ENCODE measurements around the gene ZNF169. TPM values are rescaled to one million over a fixed set of nuclear protein-coding genes. Genes with fewer than 3 reads are reported as not detected.
"Not testable (repeated sequence)": the region's sequence is repeated elsewhere in the genome, so short reads cannot be mapped to it uniquely, and the experiment has no call there.

Gene ZNF169
- total RNA-seq = 1 to 10 TPM; 7.5 to 9.3 TPM
- polyA plus RNA-seq (ENCODE audit: insufficient read length in 2 of 2) = 10 to 100 TPM in 1 of 2 donors, 1 to 10 TPM in 1; 6.4 to 10.1 TPM
- long read RNA-seq, donor 1, partial matches to known transcripts = 0 of 1 reads
- long read RNA-seq, donor 1, other reads (novel, unspliced or antisense) = 0 of 1 reads
- long read RNA-seq, donor 2, partial matches to known transcripts = 0 of 1 reads
- long read RNA-seq, donor 2, other reads (novel, unspliced or antisense) = 0 of 1 reads
- long read RNA-seq, donor 3 = 0 reads
- long read RNA-seq, donor 4 = 0 reads

- Histone ChIP-seq H3K36me3 (ENCODE audit: control insufficient read depth, insufficient read depth, low read length) (no peaks in the 10 kb centered on the region), H3K9me3 (ENCODE audit: control insufficient read depth, insufficient read depth, low read length) (no peaks in the 10 kb centered on the region), H3K27ac (ENCODE audit: low read depth, low read length) (no peak within 1 kb of the TSS), H3K4me1 (ENCODE audit: control insufficient read depth, insufficient read depth, low read length) (peaks cover 19% of the 10 kb centered on the region), H3K27me3 (ENCODE audit: control insufficient read depth, insufficient read depth, low read length) (no peaks in the 10 kb centered on the region), H3K4me3 (ENCODE audit: low read depth, low read length) (peak within 1 kb of the TSS; percentile 78)
- under 1% methylated on average over 47 of the region's 50 CpGs for WGBS (ENCODE audit: insufficient coverage)
- DNase-seq (ENCODE audit: low read depth in 4 of 6, low spot score in 6 of 6) = peak; percentile 59 to 96 (median 77)
Observed at GRCh38 chr9:94259077-94259862, at the start of gene ZNF169. ZNF169 (plus strand) TSS chr9:94259298; CDS start chr9:94278813, 19,515 bp downstream.

- peak in 2 of 6 donors; percentile 7 to 27 for DNase-seq (ENCODE audit: low read depth in 4 of 6, low spot score in 6 of 6)
- Histone ChIP-seq H3K4me3 (ENCODE audit: low read depth, low read length) (no peak overlapping the region), H3K4me1 (ENCODE audit: control insufficient read depth, insufficient read depth, low read length) (no peaks in the 10 kb centered on the region), H3K27me3 (ENCODE audit: control insufficient read depth, insufficient read depth, low read length) (no peaks in the 10 kb centered on the region), H3K9me3 (ENCODE audit: control insufficient read depth, insufficient read depth, low read length) (no peaks in the 10 kb centered on the region), H3K36me3 (ENCODE audit: control insufficient read depth, insufficient read depth, low read length) (no peaks in the 10 kb centered on the region), H3K27ac (ENCODE audit: low read depth, low read length) (no peak overlapping the region)
- 45% methylated on average over 2 of the region's 5 CpGs for WGBS (ENCODE audit: insufficient coverage)
Observed at GRCh38 chr9:94210616-94211603, 48.2 kb upstream of the ZNF169 start.

DNA sequence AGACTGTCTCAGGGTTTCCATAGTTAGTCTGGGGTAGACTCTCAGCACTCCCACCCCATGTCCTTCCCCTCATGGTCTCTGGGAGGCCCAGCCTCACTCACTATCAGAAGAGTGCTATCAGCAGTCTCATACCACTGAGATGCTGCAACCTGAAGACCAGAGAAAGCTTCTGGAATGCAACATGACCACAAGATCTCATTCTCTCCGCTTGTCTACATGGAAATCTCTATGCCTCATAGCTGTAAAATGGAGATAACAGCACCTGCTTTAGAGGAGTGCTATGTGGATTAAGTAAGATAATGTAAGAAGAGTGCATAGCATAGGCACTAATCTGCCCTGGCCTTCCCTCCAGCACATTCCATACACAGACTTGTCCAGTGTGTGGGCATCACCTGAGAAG lies 47.0 kb upstream of the ZNF169 start:
- no CpG with 5 or more reads among the region's 1 CpG for WGBS (ENCODE audit: insufficient coverage)
- DNase-seq (ENCODE audit: low read depth in 4 of 6, low spot score in 6 of 6) = no peak

DNA sequence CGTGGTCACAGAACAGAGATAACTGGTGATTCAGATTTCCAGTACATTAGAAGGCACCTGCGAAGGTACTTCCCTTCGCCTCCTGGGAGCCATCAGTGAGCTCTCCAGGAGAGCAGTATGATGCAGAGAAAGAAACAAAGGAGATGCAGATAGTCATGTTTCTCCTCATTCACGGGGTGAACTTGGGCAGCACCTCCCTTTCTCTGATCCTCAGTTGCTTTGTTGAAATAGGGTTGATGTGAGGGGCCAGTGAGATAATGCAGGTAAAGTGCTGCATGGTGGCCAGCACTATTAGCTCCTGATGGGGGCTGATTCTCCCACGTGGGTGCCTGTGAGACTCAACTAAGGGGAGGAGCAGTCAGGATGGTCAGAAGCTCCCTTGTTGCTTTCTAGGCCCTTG lies 46.6 kb upstream of the ZNF169 start:
- Histone ChIP-seq H3K36me3 (ENCODE audit: control insufficient read depth, insufficient read depth, low read length) (no peaks in the 10 kb centered on the region), H3K9me3 (ENCODE audit: control insufficient read depth, insufficient read depth, low read length) (peaks cover 1% of the 10 kb centered on the region), H3K4me3 (ENCODE audit: low read depth, low read length) (no peak overlapping the region), H3K4me1 (ENCODE audit: control insufficient read depth, insufficient read depth, low read length) (no peaks in the 10 kb centered on the region), H3K27me3 (ENCODE audit: control insufficient read depth, insufficient read depth, low read length) (no peaks in the 10 kb centered on the region), H3K27ac (ENCODE audit: low read depth, low read length) (no peak overlapping the region)
- WGBS (ENCODE audit: insufficient coverage) = 49% methylated on average over 5 of the region's 5 CpGs
- DNase-seq (ENCODE audit: low read depth in 4 of 6, low spot score in 6 of 6) = no peak

More for the DNA sequence above, 47.0 kb upstream of the ZNF169 start:
- H3K36me3 ChIP-seq (ENCODE audit: control insufficient read depth, insufficient read depth, low read length) = no peaks in the 10 kb centered on the region
- no peak overlapping the region for H3K27ac ChIP-seq (ENCODE audit: low read depth, low read length)
- H3K9me3 ChIP-seq (ENCODE audit: control insufficient read depth, insufficient read depth, low read length) = peaks cover 1% of the 10 kb centered on the region
- H3K27me3 ChIP-seq (ENCODE audit: control insufficient read depth, insufficient read depth, low read length) = no peaks in the 10 kb centered on the region
- H3K4me1 ChIP-seq (ENCODE audit: control insufficient read depth, insufficient read depth, low read length) = no peaks in the 10 kb centered on the region
- H3K4me3 ChIP-seq (ENCODE audit: low read depth, low read length) = no peak overlapping the region

DNA sequence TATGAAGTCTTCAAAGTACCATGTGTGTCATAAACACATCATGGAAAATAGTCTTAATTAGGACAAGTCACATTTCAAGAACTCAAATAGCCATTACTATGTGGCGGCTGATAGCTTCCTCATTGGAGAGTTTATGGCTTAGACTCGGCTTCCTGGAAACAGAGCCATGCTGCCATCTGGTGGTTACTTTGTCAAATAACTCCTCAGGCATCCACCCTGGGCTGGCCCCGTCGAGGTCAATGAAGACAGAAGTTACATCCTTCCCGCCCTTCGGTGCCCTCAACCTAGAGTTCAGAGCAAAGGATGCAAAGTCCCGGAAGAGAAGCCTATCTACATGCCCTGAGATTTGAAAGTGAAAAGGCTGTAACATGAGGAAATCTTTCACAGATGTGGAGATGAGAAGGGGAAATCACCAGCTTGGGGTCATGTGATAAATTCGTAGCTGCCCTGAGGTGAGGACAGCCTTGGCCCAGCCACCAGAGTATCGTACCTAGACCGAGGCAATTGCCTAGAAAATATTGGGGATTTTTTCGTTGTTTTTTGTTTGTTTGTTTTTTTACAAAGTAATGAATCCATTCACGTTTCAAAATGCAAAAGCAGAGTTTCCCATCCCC lies 45.5 kb upstream of the ZNF169 start:
- Histone ChIP-seq H3K9me3 (ENCODE audit: control insufficient read depth, insufficient read depth, low read length) (peaks cover 1% of the 10 kb centered on the region), H3K27me3 (ENCODE audit: control insufficient read depth, insufficient read depth, low read length) (no peaks in the 10 kb centered on the region), H3K27ac (ENCODE audit: low read depth, low read length) (no peak overlapping the region), H3K36me3 (ENCODE audit: control insufficient read depth, insufficient read depth, low read length) (no peaks in the 10 kb centered on the region), H3K4me1 (ENCODE audit: control insufficient read depth, insufficient read depth, low read length) (no peaks in the 10 kb centered on the region), H3K4me3 (ENCODE audit: low read depth, low read length) (no peak overlapping the region)
- DNase-seq (ENCODE audit: low read depth in 4 of 6, low spot score in 6 of 6) = peak; percentile 47 to 95 (median 68)
- 64% methylated on average over 2 of the region's 12 CpGs for WGBS (ENCODE audit: insufficient coverage)

- no peak for DNase-seq (ENCODE audit: low read depth in 4 of 6, low spot score in 6 of 6)
- Histone ChIP-seq H3K4me3 (ENCODE audit: low read depth, low read length) (no peak overlapping the region), H3K27ac (ENCODE audit: low read depth, low read length) (no peak overlapping the region), H3K4me1 (ENCODE audit: control insufficient read depth, insufficient read depth, low read length) (no peaks in the 10 kb centered on the region), H3K9me3 (ENCODE audit: control insufficient read depth, insufficient read depth, low read length) (no peaks in the 10 kb centered on the region), H3K36me3 (ENCODE audit: control insufficient read depth, insufficient read depth, low read length) (no peaks in the 10 kb centered on the region), H3K27me3 (ENCODE audit: control insufficient read depth, insufficient read depth, low read length) (no peaks in the 10 kb centered on the region)
- no CpG with 5 or more reads among the region's 1 CpG for WGBS (ENCODE audit: insufficient coverage)
Observed at GRCh38 chr9:94222870-94223269, 36.2 kb upstream of the ZNF169 start.

DNA sequence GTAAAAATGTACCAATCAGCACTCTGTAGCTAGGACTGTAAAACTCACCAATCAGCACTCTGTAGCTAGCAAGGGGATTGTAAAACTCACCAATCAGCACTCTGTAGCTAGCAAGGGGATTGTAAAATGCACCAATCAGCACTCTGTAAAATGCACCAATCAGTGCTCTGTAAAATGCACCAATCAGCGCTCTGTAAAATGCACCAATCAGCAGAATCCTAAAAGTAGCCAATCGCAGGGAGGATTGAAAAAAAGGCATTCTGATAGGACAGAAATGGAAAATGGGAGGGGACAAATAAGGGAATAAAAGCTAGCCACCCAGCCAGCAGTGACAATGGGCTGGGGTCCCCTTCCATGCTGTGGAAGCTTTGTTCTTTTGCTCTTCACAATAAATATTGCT lies 33.7 kb upstream of the ZNF169 start:
- not testable (repeated sequence) for H3K9me3 ChIP-seq (ENCODE audit: control insufficient read depth, insufficient read depth, low read length); H3K27ac ChIP-seq (ENCODE audit: low read depth, low read length); DNase-seq (ENCODE audit: low read depth in 4 of 6, low spot score in 6 of 6); H3K4me3 ChIP-seq (ENCODE audit: low read depth, low read length); H3K27me3 ChIP-seq (ENCODE audit: control insufficient read depth, insufficient read depth, low read length); H3K4me1 ChIP-seq (ENCODE audit: control insufficient read depth, insufficient read depth, low read length); H3K36me3 ChIP-seq (ENCODE audit: control insufficient read depth, insufficient read depth, low read length)
- whole genome bisulfite sequencing (ENCODE audit: insufficient coverage) = 100% methylated on average over 1 of the region's 2 CpGs

- Histone ChIP-seq H3K36me3 (ENCODE audit: control insufficient read depth, insufficient read depth, low read length) (no peaks in the 10 kb centered on the region), H3K4me3 (ENCODE audit: low read depth, low read length) (no peak overlapping the region), H3K27ac (ENCODE audit: low read depth, low read length) (no peak overlapping the region), H3K9me3 (ENCODE audit: control insufficient read depth, insufficient read depth, low read length) (peaks cover 6% of the 10 kb centered on the region), H3K4me1 (ENCODE audit: control insufficient read depth, insufficient read depth, low read length) (no peaks in the 10 kb centered on the region), H3K27me3 (ENCODE audit: control insufficient read depth, insufficient read depth, low read length) (no peaks in the 10 kb centered on the region)
- no peak for DNase-seq (ENCODE audit: low read depth in 4 of 6, low spot score in 6 of 6)
Observed at GRCh38 chr9:94228616-94229015, 30.5 kb upstream of the ZNF169 start.

GRCh38 chr9:94232428-94232827 lies 26.7 kb upstream of the ZNF169 start:
- 100% methylated on average over 1 of the region's 3 CpGs for WGBS (ENCODE audit: insufficient coverage)
- Histone ChIP-seq H3K4me3 (ENCODE audit: low read depth, low read length) (no peak overlapping the region), H3K9me3 (ENCODE audit: control insufficient read depth, insufficient read depth, low read length) (peaks cover 6% of the 10 kb centered on the region), H3K36me3 (ENCODE audit: control insufficient read depth, insufficient read depth, low read length) (no peaks in the 10 kb centered on the region), H3K27me3 (ENCODE audit: control insufficient read depth, insufficient read depth, low read length) (no peaks in the 10 kb centered on the region), H3K4me1 (ENCODE audit: control insufficient read depth, insufficient read depth, low read length) (no peaks in the 10 kb centered on the region), H3K27ac (ENCODE audit: low read depth, low read length) (no peak overlapping the region)
- no peak for DNase-seq (ENCODE audit: low read depth in 4 of 6, low spot score in 6 of 6)

Measured in spinal cord (tissue), 10 donors.